Gastrocnemius medialis (tissue), 4 donors: ENCODE data around the gene C2orf92.

ENCODE experiments used
- POLR2A ChIP-seq, 2 donors: fragments of 450-650 bp; IDR thresholded peaks; one replicate each; pipeline ENCODE4 v1.6.1; 2017; ENCODE audit warnings: antibody characterized with exemption in 2 of 2, mild to moderate bottlenecking in 2 of 2, moderate library complexity in 2 of 2
- TF ChIP-seq, protein P1 (sequence below), 5 experiments: fragments of 450-650 bp in 3 of 5; fragments of 200-600 bp in 2 of 5; sonication (generic) in 2 of 5; IDR thresholded peaks in 4 of 5; conservative IDR thresholded peaks in 1 of 5; 1 replicate in 4 of 5; 2 replicates in 1 of 5; pipeline ENCODE4 v1.5.1; 2016 to 2019; ENCODE audit warnings: antibody characterized with exemption in 5 of 5, mild to moderate bottlenecking in 3 of 5, moderate library complexity in 3 of 5

DNA sequence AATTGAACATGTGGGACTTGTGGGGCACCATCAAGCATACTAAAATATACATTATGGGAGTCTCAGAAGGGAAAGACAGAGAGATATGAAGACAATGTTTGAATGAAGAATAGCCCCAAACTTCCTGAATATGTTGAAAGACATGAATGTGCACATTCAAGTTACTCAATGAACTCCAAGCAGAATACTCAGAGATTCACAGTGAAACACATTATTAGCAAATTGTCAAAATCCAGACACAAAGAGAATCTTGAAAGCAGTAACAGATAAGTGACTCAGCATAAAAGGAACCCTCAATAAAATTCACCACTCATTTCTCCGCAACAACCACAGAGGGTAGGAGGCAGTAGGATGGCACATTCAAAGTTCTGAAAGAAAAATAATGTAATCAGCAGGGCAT lies 8.8 kb downstream of the C2orf92 start:
- TF ChIP-seq, protein P1, sequence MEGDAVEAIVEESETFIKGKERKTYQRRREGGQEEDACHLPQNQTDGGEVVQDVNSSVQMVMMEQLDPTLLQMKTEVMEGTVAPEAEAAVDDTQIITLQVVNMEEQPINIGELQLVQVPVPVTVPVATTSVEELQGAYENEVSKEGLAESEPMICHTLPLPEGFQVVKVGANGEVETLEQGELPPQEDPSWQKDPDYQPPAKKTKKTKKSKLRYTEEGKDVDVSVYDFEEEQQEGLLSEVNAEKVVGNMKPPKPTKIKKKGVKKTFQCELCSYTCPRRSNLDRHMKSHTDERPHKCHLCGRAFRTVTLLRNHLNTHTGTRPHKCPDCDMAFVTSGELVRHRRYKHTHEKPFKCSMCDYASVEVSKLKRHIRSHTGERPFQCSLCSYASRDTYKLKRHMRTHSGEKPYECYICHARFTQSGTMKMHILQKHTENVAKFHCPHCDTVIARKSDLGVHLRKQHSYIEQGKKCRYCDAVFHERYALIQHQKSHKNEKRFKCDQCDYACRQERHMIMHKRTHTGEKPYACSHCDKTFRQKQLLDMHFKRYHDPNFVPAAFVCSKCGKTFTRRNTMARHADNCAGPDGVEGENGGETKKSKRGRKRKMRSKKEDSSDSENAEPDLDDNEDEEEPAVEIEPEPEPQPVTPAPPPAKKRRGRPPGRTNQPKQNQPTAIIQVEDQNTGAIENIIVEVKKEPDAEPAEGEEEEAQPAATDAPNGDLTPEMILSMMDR (IDR thresholded peaks at IDR 0.05 in 4 of 5, conservative IDR thresholded peaks at IDR 0.05 in 1 of 5), result no peak
- no peak for TF ChIP-seq POLR2A (IDR thresholded peaks at IDR 0.05)
